HepG2 (cell line): ENCODE results near the gene MYO16. TPM values are rescaled to one million over a fixed set of nuclear protein-coding genes. Genes with fewer than 3 reads are reported as not detected.

Source experiments
- ATAC-seq: fragments of 200-7000 bp; cut with Tn5 transposase; 3 replicates; pipeline ENCODE4 v1.9.1; 2020; ENCODE audit warnings: mild to moderate bottlenecking, moderate library complexity
- BruUV-seq: library from RNA; stranded (reverse); fragments of 400-500 nt; replicated peaks from 2 replicates; lab custom pipeline; 2021; lab: Mats Ljungman, UMichigan
- CTCF ChIA-PET: fragments of 300-600 bp; formaldehyde crosslinking; extraction: SDS; loops from one replicate; lab custom pipeline; 2021; ENCODE audit warnings: low total read pairs, inconsistent platforms, low intra/inter-chr PET ratio; lab: Yijun Ruan, JAX
- POLR2A ChIA-PET: fragments of 350-600 bp; sonication (Branson Sonifier 250); formaldehyde crosslinking; loops from one replicate; lab custom pipeline; 2020; ENCODE audit warnings: antibody characterized with exemption, inconsistent platforms; lab: Yijun Ruan, JAX
- DNase-seq: peaks from one replicate; pipeline ENCODE4 v3.0.0-alpha.2; 2015; ENCODE audit warnings: low spot score
- FAIRE-seq: peaks from 3 replicates; lab custom pipeline; 2011; peaks lifted over from hg19 to GRCh38; lab: Jason Lieb, UNC
- H2AFZ ChIP-seq: one replicate; pipeline ENCODE4 v1.6.1; 2011; ENCODE audit warnings: low read length, inconsistent platforms
- H3K27ac ChIP-seq: fragments of 300-600 bp; 3 replicates; pipeline ENCODE4 v1.8.0; 2011; ENCODE audit warnings: mixed run types, mild to moderate bottlenecking, mixed read lengths, low read length, inconsistent platforms; ENCODE audit not compliant: insufficient read depth; ENCODE audit errors: extremely low read length
- H3K27me3 ChIP-seq, 2 experiments: fragments of 200-600 bp in 1 of 2; 2 replicates in 1 of 2; 3 replicates in 1 of 2; pipeline versions ENCODE4 v1.6.0 to v1.8.0; 2011; ENCODE audit warnings: low read length in 2 of 2, mild to moderate bottlenecking in 2 of 2, moderate library complexity in 2 of 2, inconsistent platforms in 1 of 2; ENCODE audit not compliant: insufficient read depth in 2 of 2, control insufficient read depth in 1 of 2
- H3K36me3 ChIP-seq, 2 experiments: fragments of 200-600 bp in 1 of 2; replicated peaks in 1 of 2; 2 replicates in 1 of 2; 3 replicates in 1 of 2; pipeline versions ENCODE4 v1.5.1 to v1.8.0; 2011; ENCODE audit warnings: low read length in 2 of 2, inconsistent platforms in 1 of 2; ENCODE audit not compliant: insufficient read depth in 2 of 2, control insufficient read depth in 1 of 2
- H3K4me1 ChIP-seq: 2 replicates; pipeline ENCODE4 v1.5.1; 2012; ENCODE audit warnings: low read length, inconsistent platforms; ENCODE audit not compliant: insufficient read depth
- H3K4me2 ChIP-seq: 2 replicates; pipeline ENCODE4 v1.6.0; 2011; ENCODE audit warnings: low read depth, low read length, inconsistent platforms
- H3K4me3 ChIP-seq, 3 experiments: fragments of 200-600 bp in 1 of 3; sonication (generic), shearing (Covaris generic) in 1 of 3; replicated peaks in 1 of 3; 2 replicates each; pipeline ENCODE4 v1.5.1; 2011 to 2016; ENCODE audit warnings: low read length in 3 of 3, inconsistent platforms in 2 of 3, low read depth in 2 of 3, mild to moderate bottlenecking in 2 of 3, control low read depth in 1 of 3, mixed read lengths in 1 of 3; ENCODE audit not compliant: insufficient read depth in 1 of 3
- H3K79me2 ChIP-seq: one replicate; pipeline ENCODE4 v1.6.1; 2011; ENCODE audit warnings: low read length, inconsistent platforms; ENCODE audit not compliant: insufficient read depth
- H3K9ac ChIP-seq: 2 replicates; pipeline ENCODE4 v1.6.0; 2011; ENCODE audit warnings: mild to moderate bottlenecking, low read depth, low read length, inconsistent platforms; ENCODE audit not compliant: insufficient read depth
- H3K9me3 ChIP-seq: 2 replicates; pipeline ENCODE4 v1.5.1; 2012; ENCODE audit warnings: mild to moderate bottlenecking, low read length
- H4K20me1 ChIP-seq: 2 replicates; pipeline ENCODE4 v1.6.0; 2011; ENCODE audit warnings: inconsistent platforms, mild to moderate bottlenecking, low read length, moderate library complexity; ENCODE audit not compliant: insufficient read depth
- FOXC1 ChIP-seq: sonication (generic); formaldehyde crosslinking; IDR thresholded peaks from 2 replicates; pipeline ENCODE4 v1.8.0; 2022; ENCODE audit warnings: mild to moderate bottlenecking, missing genetic modification reagents, borderline replicate concordance
- PAXIP1 ChIP-seq: sonication (generic); formaldehyde crosslinking; conservative IDR thresholded peaks from 2 replicates; pipeline ENCODE4 v1.4.0; 2020; ENCODE audit warnings: mild to moderate bottlenecking, missing genetic modification reagents, moderate library complexity
- SP1 ChIP-seq, 2 experiments: fragments of 450-650 bp in 1 of 2; sonication (generic) in 1 of 2; formaldehyde crosslinking in 1 of 2; IDR thresholded peaks; 2 replicates each; pipeline versions ENCODE4 v1.4.0 to v1.6.1; 2016 to 2020; ENCODE audit warnings: missing genetic modification reagents in 1 of 2
- SUZ12 ChIP-seq: fragments of 150-350 bp; IDR thresholded peaks from 2 replicates; pipeline ENCODE4 v1.6.1; 2014; ENCODE audit warnings: low read depth, low read length
- TCF12 ChIP-seq, 2 experiments: fragments of 450-650 bp in 1 of 2; sonication (generic) in 1 of 2; formaldehyde crosslinking in 1 of 2; IDR thresholded peaks; 2 replicates each; pipeline versions ENCODE4 v1.6.1 to v1.8.0; 2017 to 2022; ENCODE audit warnings: antibody characterized with exemption in 1 of 2, mild to moderate bottlenecking in 1 of 2, missing genetic modification reagents in 1 of 2, moderate library complexity in 1 of 2
- ZNF3 ChIP-seq: IDR thresholded peaks from 2 replicates; pipeline ENCODE4 v1.7.0; 2017; ENCODE audit warnings: inconsistent platforms
- ZNF788 ChIP-seq: sonication (generic); formaldehyde crosslinking; IDR thresholded peaks from 2 replicates; pipeline ENCODE4 v1.5.0; 2020; ENCODE audit warnings: mild to moderate bottlenecking, missing genetic modification reagents, borderline replicate concordance
- WGBS: methylation state at CpG from one replicate; pipeline ENCODE4 v1.1.6; 2017; ENCODE audit warnings: low lambda C conversion rate; 5-methylcytosine and 5-hydroxymethylcytosine counted together
- in situ Hi-C: cut with HindIII; loops from 2 replicates; pipeline ENCODE4 v1.10.0; 2017; ENCODE audit warnings: low pct_unique_long_range_greater_than_20kb; ENCODE audit not compliant: extremely low pct_ligation_motif_present
- intact Hi-C: fragments of 100-400 bp; cut with micrococcal nuclease; formaldehyde crosslinking; loops from one replicate; pipeline ENCODE4 v1.10.0; 2022; ENCODE audit not compliant: unreplicated experiment
- polyA plus RNA-seq, 8 experiments: library from polyadenylated mRNA; depleted of rRNA in 3 of 8; stranded (reverse) in 7 of 8; unstranded in 1 of 8; fragments of >200 nt; fragmentation: Illumina TruSeq in 4 of 8; extraction: Trizol in 4 of 8; gene quantifications; 2 replicates each; pipeline versions ENCODE4 v1.2.1 to v1.2.3, GENCODE V29; 2011 to 2016; ENCODE audit warnings: low read depth in 4 of 8, missing spikeins in 1 of 8, mixed read lengths in 1 of 8; ENCODE audit not compliant: insufficient read depth in 1 of 8
- total RNA-seq, 5 experiments: library from RNA; depleted of rRNA; stranded (reverse); fragments of >200 nt; fragmentation: Illumina TruSeq; extraction: Trizol; gene quantifications; 2 replicates each; pipeline ENCODE4 v1.2.3, GENCODE V29; 2016; ENCODE audit warnings: low read depth in 1 of 5

Gene MYO16
- total and polyA plus RNA-seq, 2 of the 13 experiments (the other 11 are each of a cell fraction or from before 2014, with no cell fraction given), result not detected

- Histone ChIP-seq H3K4me1 (no peaks in the 10 kb centered on the region), H3K27ac (no peak overlapping the region), H3K4me3 (no peak overlapping the region), H3K9ac (no peak overlapping the region), H4K20me1 (no peaks in the 10 kb centered on the region), H3K9me3 (no peaks in the 10 kb centered on the region), H3K27me3 (no peaks in the 10 kb centered on the region; a peak in 1 of 5 replicates), H2AFZ (no peak overlapping the region), H3K79me2 (no peaks in the 10 kb centered on the region), H3K4me2 (no peak overlapping the region), H3K36me3 (no peaks in the 10 kb centered on the region)
- DNase-seq (no peak), ATAC-seq (no peak), FAIRE-seq (no peak)
- in situ Hi-C loops, result no loop called here
- intact Hi-C loops, result no loop called here
- ChIA-PET CTCF (no interaction called here), POLR2A (no interaction called here)
- 16% methylated on average over 7 of the region's 7 CpGs for WGBS
- no TSS peak for BruUV-seq
- TF ChIP-seq PAXIP1 (CRISPR knock-in tag), result no peak
- no peak for TF ChIP-seq SUZ12
- no peak for TF ChIP-seq SP1 (IDR thresholded peaks at IDR 0.05)
- TF ChIP-seq SP1 (CRISPR knock-in tag; IDR thresholded peaks at IDR 0.05), result no peak
- TF ChIP-seq TCF12 (IDR thresholded peaks at IDR 0.05), result no peak
- no peak for TF ChIP-seq TCF12 (CRISPR knock-in tag; IDR thresholded peaks at IDR 0.05)
- TF ChIP-seq ZNF3 (CRISPR knock-in tag), result no peak
- TF ChIP-seq FOXC1 (CRISPR knock-in tag), result no peak
- no peak for TF ChIP-seq ZNF788 (CRISPR knock-in tag)
Observed at GRCh38 chr13:109036078-109036780, 406.8 kb downstream of the MYO16 start.
